GM15510 (cell line): ENCODE measurements around the gene CENPU.

Experiments used
- POLR2A ChIP-seq: IDR thresholded peaks from 3 replicates; pipeline ENCODE4 v1.6.1; 2011; ENCODE audit warnings: borderline replicate concordance; ENCODE audit not compliant: insufficient read length; ENCODE audit errors: extremely low read depth

Gene CENPU

DNA sequence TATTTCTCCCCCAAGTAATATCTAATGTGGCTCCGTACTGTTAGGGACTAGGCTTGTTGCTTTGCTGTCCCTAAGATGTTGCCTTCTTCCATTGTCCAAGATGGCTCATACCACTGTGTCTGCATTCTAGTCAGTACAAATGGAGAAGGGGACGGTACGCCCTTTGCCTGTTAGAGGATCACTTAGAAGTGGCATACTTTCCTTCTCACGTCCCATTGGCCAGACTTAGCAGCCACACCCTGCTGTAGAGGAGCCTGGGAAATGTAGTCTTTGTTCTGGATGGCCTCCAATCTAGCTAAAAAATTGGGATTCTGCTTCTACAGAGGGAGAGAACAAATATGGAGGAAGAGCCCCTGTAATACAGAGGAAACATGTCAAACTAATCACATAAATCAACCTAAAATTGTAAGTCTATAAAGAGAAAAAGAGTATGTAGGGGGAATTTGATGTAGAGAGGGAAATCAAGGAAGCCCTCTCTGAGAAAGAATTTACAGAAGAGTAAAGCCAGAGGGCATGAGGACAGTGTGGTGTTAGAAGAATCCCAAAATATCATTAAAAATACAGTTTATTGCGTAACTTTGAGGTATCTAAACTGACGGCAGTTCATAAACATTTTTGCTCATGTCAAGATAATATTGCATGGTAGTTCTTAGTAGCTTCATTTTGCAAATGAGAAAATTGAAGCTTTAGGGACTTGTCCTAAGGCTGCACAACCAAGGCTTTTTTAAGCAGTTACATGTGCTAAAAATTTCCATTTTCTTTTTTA lies 69.3 kb downstream of the CENPU start:
- TF ChIP-seq POLR2A: no peak

DNA sequence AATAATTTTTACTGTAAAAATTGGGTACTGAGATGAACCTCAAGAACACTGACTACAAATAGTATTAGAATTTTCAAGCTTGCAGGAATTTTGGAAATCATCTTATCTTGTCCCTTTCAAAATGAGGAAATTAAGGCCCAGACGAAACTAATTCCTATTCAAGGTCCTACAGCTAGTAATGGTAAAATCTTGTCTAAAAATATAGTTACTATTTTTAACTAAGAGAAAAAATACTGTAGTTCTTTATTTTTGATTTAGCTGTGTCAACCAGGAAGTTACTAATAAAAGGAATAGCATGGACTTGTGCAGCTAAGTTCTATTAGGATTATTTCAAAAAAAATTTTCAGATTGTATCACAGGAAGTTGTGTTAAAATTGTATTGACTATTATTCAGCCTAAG lies 71.7 kb downstream of the CENPU start:
- TF ChIP-seq POLR2A: no peak

- TF ChIP-seq POLR2A: no peak
Measured at GRCh38 chr4:184660978-184661377, 72.9 kb downstream of the CENPU start.

- TF ChIP-seq POLR2A: no peak
Measured at GRCh38 chr4:184657144-184657543, 76.8 kb downstream of the CENPU start.

DNA sequence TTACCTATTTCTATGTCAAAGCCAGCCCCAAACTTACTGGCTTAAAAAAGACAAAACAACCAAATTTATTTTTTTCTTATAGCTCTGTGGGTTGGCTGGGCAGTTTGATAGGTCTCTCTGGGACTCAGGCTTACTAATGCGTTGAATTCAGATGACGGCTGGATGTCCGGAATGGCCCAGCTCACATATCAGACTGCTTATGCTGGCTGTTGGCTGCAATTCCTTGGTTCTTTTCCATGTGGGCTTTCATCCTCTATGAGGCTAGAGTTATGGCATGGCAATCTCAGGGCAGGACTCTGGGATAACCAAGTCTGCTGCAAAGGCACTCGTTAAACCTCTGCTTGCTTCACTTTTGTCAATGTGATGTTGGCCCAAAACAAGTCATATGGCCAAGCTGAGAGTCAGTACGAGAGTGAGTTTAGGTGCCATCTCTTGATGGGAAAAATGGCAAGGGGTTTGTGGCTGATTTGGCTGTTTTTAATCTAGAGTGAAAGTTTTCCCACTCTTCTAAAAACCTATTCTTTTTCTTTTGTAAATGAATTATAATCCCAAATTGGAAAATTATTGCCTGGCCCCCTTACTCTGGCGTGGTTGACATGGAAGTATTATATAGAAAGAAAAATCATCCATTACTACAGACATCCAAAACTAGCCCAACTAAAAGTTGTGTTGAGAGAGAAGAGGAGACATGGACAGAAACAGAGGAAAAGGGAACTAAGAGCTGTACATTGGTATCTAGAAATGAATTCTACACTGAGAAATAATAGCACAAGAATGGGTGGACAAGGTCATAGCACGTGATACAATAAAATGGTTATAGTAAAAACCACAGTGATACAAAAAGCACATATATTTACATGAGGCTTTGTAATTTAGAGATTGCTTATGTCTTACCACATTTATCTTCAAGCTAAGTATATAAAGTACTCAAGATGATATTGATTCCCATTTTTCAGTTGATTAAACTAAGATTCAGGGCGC lies 77.7 kb downstream of the CENPU start:
- TF ChIP-seq POLR2A: no peak

- no peak for TF ChIP-seq POLR2A
Measured at GRCh38 chr4:184653650-184654049, 80.2 kb downstream of the CENPU start.

- TF ChIP-seq POLR2A: no peak
Measured at GRCh38 chr4:184651899-184652298, 82.0 kb downstream of the CENPU start.

GRCh38 chr4:184649971-184650855 lies 83.7 kb downstream of the CENPU start:
- no peak for TF ChIP-seq POLR2A

DNA sequence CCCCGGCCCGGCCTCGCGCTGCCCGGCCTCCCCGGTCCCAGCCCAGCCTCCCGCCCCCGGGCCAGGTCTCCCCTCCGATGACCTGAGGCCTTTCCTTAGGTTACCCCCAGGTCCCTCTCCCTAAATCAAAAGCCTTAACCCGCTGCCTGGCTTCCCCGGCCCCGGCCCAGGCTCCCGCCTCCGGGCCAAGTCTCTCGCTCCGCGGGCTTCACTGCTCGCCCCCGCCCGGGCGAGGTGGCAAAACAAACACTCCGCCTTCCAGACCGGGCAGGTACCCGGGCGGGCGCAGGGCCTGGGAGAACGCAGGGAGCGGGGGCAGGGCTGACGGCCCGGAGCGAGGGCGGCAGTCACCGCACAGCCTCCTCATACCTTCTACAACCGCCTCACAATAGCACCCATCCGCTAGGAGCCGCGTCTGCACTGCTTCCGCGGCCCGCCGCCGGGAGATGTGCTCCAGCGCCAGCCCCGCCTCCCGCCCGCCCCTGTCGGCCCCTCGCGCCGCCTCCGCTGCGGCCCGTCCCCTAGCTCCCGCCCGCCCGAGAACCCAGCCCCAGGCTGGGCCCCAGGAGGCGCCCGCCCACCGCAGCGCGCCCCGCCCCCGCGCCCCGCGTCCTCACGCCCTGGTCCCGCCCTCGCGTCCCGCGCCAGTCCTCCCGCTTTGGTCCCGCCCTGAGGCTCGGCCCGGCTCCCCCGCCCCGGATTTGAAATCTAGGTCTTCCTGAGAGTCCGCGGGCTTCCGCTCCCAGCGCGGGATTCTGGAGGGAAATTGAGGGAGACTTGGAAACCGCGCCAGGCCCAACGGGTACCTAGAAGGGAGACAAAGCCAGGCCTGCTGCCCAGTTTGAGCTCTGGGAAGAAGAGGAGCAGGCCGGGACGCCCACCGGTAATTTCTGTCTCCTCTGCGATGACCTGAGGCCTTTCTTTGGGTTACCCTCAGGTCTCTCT lies 84.6 kb downstream of the CENPU start, which contains the start of the genes CASP3 and PRIMPOL:
CASP3 (minus strand) TSS at position 422 of the 945 bp plus-strand sequence. CDS start 10,994 bp downstream, outside the sequence.
PRIMPOL (plus strand) TSS at position 713 of the 945 bp plus-strand sequence. CDS start 7,403 bp downstream, outside the sequence.
- TF ChIP-seq POLR2A: peak; percentile 96

DNA sequence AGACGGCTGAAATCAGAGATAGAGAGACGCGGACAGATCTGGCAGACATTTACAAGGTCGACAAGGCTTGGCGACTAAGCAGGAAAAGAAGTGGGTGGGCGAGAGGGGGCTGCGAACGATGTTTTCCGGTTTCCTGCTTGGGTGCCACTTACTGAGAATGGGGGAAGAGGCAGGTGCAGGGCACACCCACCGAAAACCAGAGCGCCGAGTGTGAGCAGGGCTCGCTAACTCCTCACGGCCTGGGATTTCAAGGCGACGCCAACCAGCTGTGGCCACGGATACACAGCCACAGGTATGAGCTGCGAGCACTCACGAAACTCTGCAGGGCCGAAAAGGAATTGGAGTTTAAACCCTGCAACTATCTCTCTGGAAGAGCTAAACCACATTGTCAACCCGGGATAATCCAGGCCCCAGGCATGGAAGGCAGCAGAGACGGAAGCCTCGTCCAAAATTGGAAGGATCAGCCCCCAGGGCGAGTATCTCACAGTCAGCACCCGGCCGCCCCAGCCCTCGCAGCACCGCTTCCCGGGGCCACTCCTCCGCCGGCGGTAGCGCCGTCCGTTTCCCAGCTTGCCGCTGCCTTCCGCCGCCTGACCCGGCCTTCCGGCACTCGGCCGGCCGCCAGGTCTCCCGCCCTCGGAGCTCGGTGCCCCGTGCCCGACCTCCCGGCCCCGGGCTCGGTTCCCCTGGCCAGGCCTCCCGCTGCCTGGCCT lies 85.4 kb downstream of the CENPU start:
- no peak for TF ChIP-seq POLR2A

DNA sequence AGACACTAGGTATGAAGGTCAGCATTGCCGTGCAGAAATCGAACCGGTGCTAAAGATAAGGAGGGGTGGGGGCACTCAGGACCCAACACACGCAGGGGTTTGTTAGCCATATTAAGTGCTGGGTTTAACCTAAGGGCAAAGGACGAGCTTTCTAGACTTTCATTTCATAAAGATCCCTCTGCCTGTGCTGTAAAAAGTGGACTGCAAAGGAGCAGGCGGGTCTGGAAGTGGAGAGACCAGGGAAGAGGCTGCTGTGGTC lies 85.9 kb downstream of the CENPU start:
- no peak for TF ChIP-seq POLR2A

GRCh38 chr4:184647266-184648053 lies 86.4 kb downstream of the CENPU start:
- TF ChIP-seq POLR2A: no peak
